ENCODE data around the gene TEAD1.

DNA sequence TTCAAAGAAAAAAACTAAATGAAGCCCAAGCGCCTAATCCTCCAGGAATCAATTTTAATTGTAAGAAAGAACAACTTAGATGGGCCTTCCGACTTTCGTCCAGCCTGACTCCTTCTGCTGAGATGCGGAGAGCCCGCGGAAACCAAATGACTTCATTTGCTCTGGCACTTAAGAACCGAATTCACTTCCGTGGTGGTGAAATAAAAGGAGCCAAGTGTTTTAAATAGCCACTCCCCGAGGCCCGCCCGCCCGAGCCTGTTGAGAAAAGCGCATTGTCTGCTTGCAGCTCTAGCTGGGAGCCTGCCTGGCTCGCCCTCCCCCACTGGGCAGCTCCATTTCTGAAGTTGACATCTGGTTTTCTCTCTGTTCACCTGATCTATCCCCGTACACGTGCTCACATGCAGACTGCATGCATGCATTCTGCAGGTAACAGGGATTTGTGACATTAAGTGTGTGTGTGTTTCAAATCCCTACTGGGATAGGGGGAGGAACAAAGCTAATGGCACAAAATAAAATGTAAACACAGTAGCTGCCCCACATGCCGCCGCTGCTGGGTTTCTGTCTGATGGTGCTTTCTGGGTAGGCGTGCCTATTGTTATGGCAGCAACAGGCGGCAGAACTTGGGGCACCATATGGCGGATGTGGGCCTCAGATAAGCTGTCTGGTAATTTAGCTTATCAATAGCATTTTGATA lies 6.2 kb downstream of the TEAD1 start:
- TF ChIP-seq CTCF (IDR thresholded peaks at IDR 0.05), result no peak
- no peak for TF ChIP-seq POLR2A (IDR thresholded peaks at IDR 0.05)
